HepG2 (cell line): ENCODE results near the gene ASB11.
A peak's percentile ranks its signal among the peaks of the same experiment; 100 is the strongest.

ENCODE experiments used
- DNMT1 ChIP-seq: sonication (generic); formaldehyde crosslinking; IDR thresholded peaks from 2 replicates; pipeline ENCODE4 v1.5.1; 2020; ENCODE audit warnings: mild to moderate bottlenecking, missing genetic modification reagents
- EP300 ChIP-seq, 3 experiments: sonication (generic) in 1 of 3; formaldehyde crosslinking in 1 of 3; IDR thresholded peaks; 2 replicates each; pipeline versions ENCODE4 v1.5.1 to v1.6.1; 2011 to 2020; ENCODE audit warnings: low read depth in 2 of 3, low read length in 2 of 3, borderline replicate concordance in 1 of 3, improper control_type of control experiment in 1 of 3, mild to moderate bottlenecking in 1 of 3, missing genetic modification reagents in 1 of 3, moderate library complexity in 1 of 3
- FOXK2 ChIP-seq: fragments of 450-650 bp; IDR thresholded peaks from 2 replicates; pipeline ENCODE4 v1.6.1; 2016
- KDM5A ChIP-seq: fragments of 200-600 bp; sonication (generic); IDR thresholded peaks from 2 replicates; pipeline ENCODE4 v1.7.0; 2018; ENCODE audit warnings: antibody characterized with exemption, mild to moderate bottlenecking, low read length, borderline replicate concordance
- MYC ChIP-seq: sonication (generic); formaldehyde crosslinking; IDR thresholded peaks from 2 replicates; pipeline ENCODE4 v1.9.0; 2021; ENCODE audit warnings: missing genetic modification reagents, borderline replicate concordance
- POLR2A ChIP-seq, 2 experiments: IDR thresholded peaks; 2 replicates each; pipeline ENCODE4 v1.6.1; 2011; ENCODE audit warnings: low read depth in 2 of 2, low read length in 2 of 2, mild to moderate bottlenecking in 1 of 2, moderate library complexity in 1 of 2; ENCODE audit not compliant: insufficient read depth in 1 of 2
- PTBP1 ChIP-seq: fragments of 200-400 bp; formaldehyde crosslinking; IDR thresholded peaks from 2 replicates; pipeline ENCODE4 v1.6.1; 2018; ENCODE audit warnings: low read length, low read depth; ENCODE audit not compliant: poor library complexity, severe bottlenecking
- RAD21 ChIP-seq: fragments of 450-650 bp; formaldehyde crosslinking; IDR thresholded peaks from 2 replicates; pipeline ENCODE4 v1.5.0; 2020; ENCODE audit warnings: mild to moderate bottlenecking
- SETDB1 ChIP-seq: sonication (generic); formaldehyde crosslinking; IDR thresholded peaks from 2 replicates; pipeline ENCODE4 v1.5.1; 2020; ENCODE audit warnings: missing genetic modification reagents, mild to moderate bottlenecking, borderline replicate concordance
- SIN3A ChIP-seq: IDR thresholded peaks from 2 replicates; pipeline ENCODE4 v1.6.1; 2011; ENCODE audit warnings: low read depth, mild to moderate bottlenecking, control low read depth, low read length, borderline replicate concordance
- SRF ChIP-seq: IDR thresholded peaks from 2 replicates; pipeline ENCODE4 v1.6.1; 2011; ENCODE audit warnings: mild to moderate bottlenecking, low read depth, low read length, moderate library complexity
- TF ChIP-seq, protein P1 (sequence below): sonication (generic); formaldehyde crosslinking; IDR thresholded peaks from 2 replicates; pipeline ENCODE4 v1.5.0; 2020; ENCODE audit warnings: mild to moderate bottlenecking, missing genetic modification reagents, moderate library complexity
- TF ChIP-seq, protein P2 (sequence below): sonication (generic); formaldehyde crosslinking; IDR thresholded peaks from 2 replicates; pipeline ENCODE4 v1.5.0; 2020; ENCODE audit warnings: mild to moderate bottlenecking, missing genetic modification reagents, borderline replicate concordance

DNA sequence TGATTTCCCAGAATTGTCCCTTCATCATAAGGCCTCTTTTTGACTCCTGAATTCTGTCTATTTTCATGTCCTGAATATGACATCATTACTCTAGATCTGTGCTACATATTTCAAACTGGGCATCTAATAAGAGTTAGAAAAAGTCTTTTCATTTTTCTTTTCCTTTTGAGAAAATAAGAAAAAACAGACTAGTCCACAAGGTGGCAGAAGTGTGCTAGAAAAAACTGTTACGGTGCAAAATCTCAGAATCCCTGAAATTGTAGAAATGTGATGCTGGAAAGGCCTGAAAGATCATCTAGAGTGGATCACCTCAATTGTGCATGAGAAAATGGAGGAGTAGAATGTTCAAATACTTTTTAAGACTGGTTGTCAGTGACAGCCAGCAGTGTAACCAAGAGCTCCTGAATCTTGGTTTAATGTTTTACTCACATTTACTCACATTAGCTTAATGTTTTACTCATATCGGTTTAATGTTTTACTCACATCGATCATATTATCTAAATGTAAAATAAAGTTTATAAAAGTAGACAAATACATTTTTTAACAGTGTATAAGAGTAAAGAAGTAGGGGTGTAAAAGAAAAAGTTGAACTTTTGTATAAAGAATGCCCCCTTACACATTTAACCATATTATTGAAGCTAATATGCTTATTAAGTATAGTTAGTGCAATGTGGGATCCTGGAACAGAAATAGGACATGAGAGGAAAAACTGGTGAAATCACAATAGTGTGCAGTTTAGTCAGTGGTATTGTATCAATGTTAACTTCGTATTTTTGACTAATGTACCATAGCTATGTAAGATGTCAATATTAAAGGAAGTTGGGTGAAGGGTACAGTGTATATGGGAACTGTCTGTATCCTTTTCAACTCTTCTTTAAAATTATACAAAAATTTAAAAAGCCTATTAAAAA is 15.2 kb downstream of the ASB11 start:
- TF ChIP-seq RAD21 (CRISPR knock-in tag) (no peak), KDM5A (no peak), EP300 (IDR thresholded peaks at IDR 0.05; ENCODE audit: low read depth in 2 of 2, low read length in 2 of 2) (no peak), EP300 (CRISPR knock-in tag; IDR thresholded peaks at IDR 0.05; ENCODE audit: borderline replicate concordance) (no peak), SIN3A (no peak), SRF (no peak), FOXK2 (no peak), PTBP1 (no peak), POLR2A (IDR thresholded peaks at IDR 0.05; ENCODE audit: insufficient read depth in 1 of 2, low read depth in 2 of 2, low read length in 2 of 2) (no peak), DNMT1 (no peak), MYC (no peak), SETDB1 (CRISPR knock-in tag) (no peak)
- TF ChIP-seq, protein P1, sequence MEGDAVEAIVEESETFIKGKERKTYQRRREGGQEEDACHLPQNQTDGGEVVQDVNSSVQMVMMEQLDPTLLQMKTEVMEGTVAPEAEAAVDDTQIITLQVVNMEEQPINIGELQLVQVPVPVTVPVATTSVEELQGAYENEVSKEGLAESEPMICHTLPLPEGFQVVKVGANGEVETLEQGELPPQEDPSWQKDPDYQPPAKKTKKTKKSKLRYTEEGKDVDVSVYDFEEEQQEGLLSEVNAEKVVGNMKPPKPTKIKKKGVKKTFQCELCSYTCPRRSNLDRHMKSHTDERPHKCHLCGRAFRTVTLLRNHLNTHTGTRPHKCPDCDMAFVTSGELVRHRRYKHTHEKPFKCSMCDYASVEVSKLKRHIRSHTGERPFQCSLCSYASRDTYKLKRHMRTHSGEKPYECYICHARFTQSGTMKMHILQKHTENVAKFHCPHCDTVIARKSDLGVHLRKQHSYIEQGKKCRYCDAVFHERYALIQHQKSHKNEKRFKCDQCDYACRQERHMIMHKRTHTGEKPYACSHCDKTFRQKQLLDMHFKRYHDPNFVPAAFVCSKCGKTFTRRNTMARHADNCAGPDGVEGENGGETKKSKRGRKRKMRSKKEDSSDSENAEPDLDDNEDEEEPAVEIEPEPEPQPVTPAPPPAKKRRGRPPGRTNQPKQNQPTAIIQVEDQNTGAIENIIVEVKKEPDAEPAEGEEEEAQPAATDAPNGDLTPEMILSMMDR (CRISPR knock-in tag), result peak; percentile 38
- TF ChIP-seq, protein P2, sequence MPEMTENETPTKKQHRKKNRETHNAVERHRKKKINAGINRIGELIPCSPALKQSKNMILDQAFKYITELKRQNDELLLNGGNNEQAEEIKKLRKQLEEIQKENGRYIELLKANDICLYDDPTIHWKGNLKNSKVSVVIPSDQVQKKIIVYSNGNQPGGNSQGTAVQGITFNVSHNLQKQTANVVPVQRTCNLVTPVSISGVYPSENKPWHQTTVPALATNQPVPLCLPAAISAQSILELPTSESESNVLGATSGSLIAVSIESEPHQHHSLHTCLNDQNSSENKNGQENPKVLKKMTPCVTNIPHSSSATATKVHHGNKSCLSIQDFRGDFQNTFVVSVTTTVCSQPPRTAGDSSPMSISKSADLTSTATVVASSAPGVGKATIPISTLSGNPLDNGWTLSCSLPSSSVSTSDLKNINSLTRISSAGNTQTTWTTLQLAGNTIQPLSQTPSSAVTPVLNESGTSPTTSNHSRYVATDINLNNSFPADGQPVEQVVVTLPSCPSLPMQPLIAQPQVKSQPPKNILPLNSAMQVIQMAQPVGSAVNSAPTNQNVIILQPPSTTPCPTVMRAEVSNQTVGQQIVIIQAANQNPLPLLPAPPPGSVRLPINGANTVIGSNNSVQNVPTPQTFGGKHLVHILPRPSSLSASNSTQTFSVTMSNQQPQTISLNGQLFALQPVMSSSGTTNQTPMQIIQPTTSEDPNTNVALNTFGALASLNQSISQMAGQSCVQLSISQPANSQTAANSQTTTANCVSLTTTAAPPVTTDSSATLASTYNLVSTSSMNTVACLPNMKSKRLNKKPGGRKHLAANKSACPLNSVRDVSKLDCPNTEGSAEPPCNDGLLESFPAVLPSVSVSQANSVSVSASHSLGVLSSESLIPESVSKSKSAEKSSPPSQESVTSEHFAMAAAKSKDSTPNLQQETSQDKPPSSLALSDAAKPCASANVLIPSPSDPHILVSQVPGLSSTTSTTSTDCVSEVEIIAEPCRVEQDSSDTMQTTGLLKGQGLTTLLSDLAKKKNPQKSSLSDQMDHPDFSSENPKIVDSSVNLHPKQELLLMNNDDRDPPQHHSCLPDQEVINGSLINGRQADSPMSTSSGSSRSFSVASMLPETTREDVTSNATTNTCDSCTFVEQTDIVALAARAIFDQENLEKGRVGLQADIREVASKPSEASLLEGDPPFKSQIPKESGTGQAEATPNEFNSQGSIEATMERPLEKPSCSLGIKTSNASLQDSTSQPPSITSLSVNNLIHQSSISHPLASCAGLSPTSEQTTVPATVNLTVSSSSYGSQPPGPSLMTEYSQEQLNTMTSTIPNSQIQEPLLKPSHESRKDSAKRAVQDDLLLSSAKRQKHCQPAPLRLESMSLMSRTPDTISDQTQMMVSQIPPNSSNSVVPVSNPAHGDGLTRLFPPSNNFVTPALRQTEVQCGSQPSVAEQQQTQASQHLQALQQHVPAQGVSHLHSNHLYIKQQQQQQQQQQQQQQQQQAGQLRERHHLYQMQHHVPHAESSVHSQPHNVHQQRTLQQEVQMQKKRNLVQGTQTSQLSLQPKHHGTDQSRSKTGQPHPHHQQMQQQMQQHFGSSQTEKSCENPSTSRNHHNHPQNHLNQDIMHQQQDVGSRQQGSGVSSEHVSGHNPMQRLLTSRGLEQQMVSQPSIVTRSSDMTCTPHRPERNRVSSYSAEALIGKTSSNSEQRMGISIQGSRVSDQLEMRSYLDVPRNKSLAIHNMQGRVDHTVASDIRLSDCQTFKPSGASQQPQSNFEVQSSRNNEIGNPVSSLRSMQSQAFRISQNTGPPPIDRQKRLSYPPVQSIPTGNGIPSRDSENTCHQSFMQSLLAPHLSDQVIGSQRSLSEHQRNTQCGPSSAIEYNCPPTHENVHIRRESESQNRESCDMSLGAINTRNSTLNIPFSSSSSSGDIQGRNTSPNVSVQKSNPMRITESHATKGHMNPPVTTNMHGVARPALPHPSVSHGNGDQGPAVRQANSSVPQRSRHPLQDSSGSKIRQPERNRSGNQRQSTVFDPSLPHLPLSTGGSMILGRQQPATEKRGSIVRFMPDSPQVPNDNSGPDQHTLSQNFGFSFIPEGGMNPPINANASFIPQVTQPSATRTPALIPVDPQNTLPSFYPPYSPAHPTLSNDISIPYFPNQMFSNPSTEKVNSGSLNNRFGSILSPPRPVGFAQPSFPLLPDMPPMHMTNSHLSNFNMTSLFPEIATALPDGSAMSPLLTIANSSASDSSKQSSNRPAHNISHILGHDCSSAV (CRISPR knock-in tag), result no peak
